Endothelial cell (in vitro differentiated cells): ENCODE measurements around the gene OR6K3. TPM values are rescaled to one million over a fixed set of nuclear protein-coding genes. Genes with fewer than 3 reads are reported as not detected.

ENCODE experiments used
- DNase-seq: peaks from one replicate; pipeline ENCODE4 v3.0.0; 2021; ENCODE audit warnings: low spot score
- H3K27ac Mint-ChIP-seq: one replicate; pipeline ENCODE4 v1.8.0; 2021; ENCODE audit warnings: mixed read lengths, inconsistent platforms; ENCODE audit not compliant: unreplicated experiment
- H3K27me3 Mint-ChIP-seq: one replicate; pipeline ENCODE4 v1.8.0; 2021; ENCODE audit warnings: mild to moderate bottlenecking, moderate library complexity, mixed read lengths, inconsistent platforms; ENCODE audit not compliant: unreplicated experiment
- H3K36me3 Mint-ChIP-seq: one replicate; pipeline ENCODE4 v1.8.0; 2021; ENCODE audit warnings: mild to moderate bottlenecking, low read depth, mixed read lengths, inconsistent platforms; ENCODE audit not compliant: unreplicated experiment
- H3K4me1 Mint-ChIP-seq: one replicate; pipeline ENCODE4 v1.8.0; 2021; ENCODE audit warnings: mild to moderate bottlenecking, mixed read lengths, inconsistent platforms; ENCODE audit not compliant: unreplicated experiment
- H3K4me3 Mint-ChIP-seq: one replicate; pipeline ENCODE4 v1.8.0; 2021; ENCODE audit warnings: mild to moderate bottlenecking, mixed read lengths, inconsistent platforms; ENCODE audit not compliant: unreplicated experiment
- H3K9me3 Mint-ChIP-seq: one replicate; pipeline ENCODE4 v1.8.0; 2021; ENCODE audit warnings: mixed read lengths, inconsistent platforms; ENCODE audit not compliant: unreplicated experiment
- total RNA-seq: library from RNA; stranded (reverse); fragmentation: NEBNext Ultra II Directional; extraction: Animal tissue kit (Norgen Biotek cat#: 25700); gene quantifications from one replicate; pipeline ENCODE4 v1.2.1, GENCODE V29; 2021; ENCODE audit not compliant: unreplicated experiment
- TF ChIP-seq, protein P1 (sequence below): fragments of 200-600 bp; sonication (generic); IDR thresholded peaks from one replicate; pipeline ENCODE4 v1.5.0; 2021; ENCODE audit warnings: antibody characterized with exemption; ENCODE audit not compliant: unreplicated experiment

OR6K3 gene
- total RNA-seq, 1 donor from 2014 or later = not detected

DNA sequence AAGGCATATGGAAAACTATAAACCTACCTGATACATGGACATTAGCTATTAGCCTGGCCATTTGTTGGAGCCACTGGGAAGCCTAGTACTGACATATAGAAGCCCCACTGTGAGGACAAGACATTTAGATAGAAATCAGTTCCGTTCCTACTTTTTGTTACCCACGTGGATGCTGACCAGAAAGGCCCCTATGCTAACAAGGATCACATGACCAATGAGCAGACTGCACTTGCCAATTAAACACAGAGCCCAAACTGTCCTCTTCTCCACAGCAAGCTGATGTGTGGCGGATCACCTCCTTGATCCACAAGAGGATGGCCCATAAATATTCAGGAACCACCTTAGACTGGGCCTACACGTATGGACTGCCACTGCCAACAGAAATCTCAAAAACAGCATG is 11.2 kb upstream of the OR6K3 start:
- no peaks in the 10 kb centered on the region for H3K36me3 Mint-ChIP-seq
- no peak for DNase-seq
- H3K27ac Mint-ChIP-seq = no peak overlapping the region
- TF ChIP-seq, protein P1, sequence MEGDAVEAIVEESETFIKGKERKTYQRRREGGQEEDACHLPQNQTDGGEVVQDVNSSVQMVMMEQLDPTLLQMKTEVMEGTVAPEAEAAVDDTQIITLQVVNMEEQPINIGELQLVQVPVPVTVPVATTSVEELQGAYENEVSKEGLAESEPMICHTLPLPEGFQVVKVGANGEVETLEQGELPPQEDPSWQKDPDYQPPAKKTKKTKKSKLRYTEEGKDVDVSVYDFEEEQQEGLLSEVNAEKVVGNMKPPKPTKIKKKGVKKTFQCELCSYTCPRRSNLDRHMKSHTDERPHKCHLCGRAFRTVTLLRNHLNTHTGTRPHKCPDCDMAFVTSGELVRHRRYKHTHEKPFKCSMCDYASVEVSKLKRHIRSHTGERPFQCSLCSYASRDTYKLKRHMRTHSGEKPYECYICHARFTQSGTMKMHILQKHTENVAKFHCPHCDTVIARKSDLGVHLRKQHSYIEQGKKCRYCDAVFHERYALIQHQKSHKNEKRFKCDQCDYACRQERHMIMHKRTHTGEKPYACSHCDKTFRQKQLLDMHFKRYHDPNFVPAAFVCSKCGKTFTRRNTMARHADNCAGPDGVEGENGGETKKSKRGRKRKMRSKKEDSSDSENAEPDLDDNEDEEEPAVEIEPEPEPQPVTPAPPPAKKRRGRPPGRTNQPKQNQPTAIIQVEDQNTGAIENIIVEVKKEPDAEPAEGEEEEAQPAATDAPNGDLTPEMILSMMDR = no peak
- H3K27me3 Mint-ChIP-seq = no peaks in the 10 kb centered on the region
- peaks cover 8% of the 10 kb centered on the region for H3K4me1 Mint-ChIP-seq
- H3K9me3 Mint-ChIP-seq = no peaks in the 10 kb centered on the region
- no peak overlapping the region for H3K4me3 Mint-ChIP-seq

DNA sequence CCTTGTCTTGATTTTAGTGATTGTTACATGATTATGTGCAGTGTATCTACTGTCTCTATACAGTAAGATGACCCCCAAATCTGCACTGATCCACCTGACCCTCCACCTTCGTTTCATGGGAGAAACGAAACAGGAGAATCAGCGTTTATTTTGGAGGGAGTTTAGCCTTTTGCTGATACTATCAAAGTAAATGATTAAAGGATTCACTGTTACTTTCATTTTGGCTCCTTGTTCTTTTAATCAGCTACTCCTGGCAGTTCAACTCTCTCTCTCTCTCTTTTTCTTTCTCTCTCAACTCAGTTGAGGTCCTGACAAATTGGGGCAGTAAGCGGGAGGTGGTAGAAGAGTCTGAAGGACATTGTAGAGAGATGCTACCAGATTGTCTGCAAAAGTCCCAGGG is 9.9 kb upstream of the OR6K3 start:
- no peak for DNase-seq
- Mint-ChIP-seq H3K4me1 (peaks cover 8% of the 10 kb centered on the region), H3K27ac (no peak overlapping the region), H3K9me3 (no peaks in the 10 kb centered on the region), H3K36me3 (no peaks in the 10 kb centered on the region), H3K27me3 (no peaks in the 10 kb centered on the region), H3K4me3 (no peak overlapping the region)
- TF ChIP-seq, protein P1 = no peak

DNA sequence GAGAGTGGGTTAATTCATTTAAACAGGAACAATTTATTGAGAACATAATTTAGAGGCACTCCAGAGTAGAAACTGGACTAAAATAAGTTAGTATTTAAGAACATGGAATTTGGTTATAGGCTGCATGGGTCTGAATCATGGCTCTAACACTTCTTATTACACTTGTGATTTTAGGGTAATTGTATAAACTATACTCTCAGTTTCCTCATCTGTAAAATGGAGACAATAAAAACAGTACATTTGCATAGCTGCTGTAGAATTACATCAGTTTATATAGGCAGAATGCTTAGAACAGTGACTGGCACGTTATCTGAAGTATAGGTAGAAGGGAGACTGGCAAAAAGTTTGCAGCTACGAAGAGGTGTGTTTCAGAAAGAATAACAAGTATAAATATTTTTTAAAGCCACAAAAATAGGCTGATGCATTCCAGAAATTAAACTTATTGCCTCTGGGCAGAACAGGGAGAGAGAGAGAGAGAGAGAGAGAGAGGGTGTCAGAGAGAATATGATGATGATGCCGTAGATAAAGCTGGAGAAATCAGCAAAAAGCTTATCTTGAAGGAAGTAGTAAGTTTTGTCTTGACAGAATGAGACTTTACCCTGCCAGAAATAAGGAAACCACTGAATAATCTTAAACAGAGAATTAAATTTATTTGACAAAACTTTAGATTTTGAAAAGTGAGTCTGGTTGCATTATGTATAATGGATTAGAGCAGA is 8.1 kb upstream of the OR6K3 start:
- TF ChIP-seq, protein P1 = no peak
- Mint-ChIP-seq H3K4me1 (peaks cover 8% of the 10 kb centered on the region), H3K27me3 (no peaks in the 10 kb centered on the region), H3K9me3 (no peaks in the 10 kb centered on the region), H3K27ac (no peak overlapping the region), H3K4me3 (no peak overlapping the region), H3K36me3 (no peaks in the 10 kb centered on the region)
- DNase-seq = no peak

DNA sequence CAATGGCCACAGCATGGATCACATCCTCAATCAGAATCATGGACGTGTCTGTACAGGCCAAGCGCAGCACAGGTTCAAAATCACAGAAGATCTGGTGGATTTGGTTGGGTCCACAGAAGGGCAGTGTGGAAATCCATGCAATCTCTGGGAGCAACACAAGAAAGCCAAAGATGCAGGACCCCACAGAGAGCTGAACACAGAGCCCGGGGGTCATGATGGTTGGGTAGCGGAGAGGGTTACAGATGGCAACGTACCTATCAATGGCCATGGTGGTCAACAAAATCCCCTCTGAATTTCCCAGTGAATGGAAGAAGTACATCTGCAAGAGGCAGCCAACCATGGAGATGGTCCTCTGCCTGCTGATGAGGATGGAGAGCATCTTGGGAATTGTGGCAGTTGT is 3.9 kb upstream of the OR6K3 start:
- Mint-ChIP-seq H3K36me3 (no peaks in the 10 kb centered on the region), H3K4me1 (peaks cover 8% of the 10 kb centered on the region), H3K9me3 (no peaks in the 10 kb centered on the region), H3K27ac (no peak overlapping the region), H3K4me3 (no peak overlapping the region), H3K27me3 (no peaks in the 10 kb centered on the region)
- TF ChIP-seq, protein P1 = no peak
- no peak for DNase-seq

DNA sequence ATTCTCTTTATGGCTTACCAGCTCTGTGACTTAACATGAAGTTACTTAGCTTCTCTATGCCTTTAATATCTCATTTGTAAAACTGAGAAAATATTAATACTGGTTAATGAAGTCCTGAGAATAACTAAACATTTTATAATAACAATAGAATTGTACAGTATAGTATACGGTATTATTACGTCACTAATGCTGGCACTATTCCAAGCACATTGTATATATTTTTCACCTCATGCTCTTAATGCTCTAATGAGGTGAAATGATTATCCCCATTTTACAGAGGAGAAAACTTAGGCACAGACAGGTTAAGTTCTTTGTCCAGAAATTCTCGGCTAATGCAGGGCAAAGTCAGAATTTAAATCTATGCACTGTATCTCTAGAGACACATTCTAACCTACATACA is 856 bp downstream of the OR6K3 start:
- peaks cover 24% of the 10 kb centered on the region for H3K4me1 Mint-ChIP-seq
- H3K36me3 Mint-ChIP-seq = no peaks in the 10 kb centered on the region
- DNase-seq = no peak
- H3K9me3 Mint-ChIP-seq = no peaks in the 10 kb centered on the region
- TF ChIP-seq, protein P1 = no peak
- H3K27ac Mint-ChIP-seq = no peak overlapping the region
- H3K27me3 Mint-ChIP-seq = no peaks in the 10 kb centered on the region
- H3K4me3 Mint-ChIP-seq = no peak overlapping the region
